ENCODE results near the gene NUCKS1.

DNA sequence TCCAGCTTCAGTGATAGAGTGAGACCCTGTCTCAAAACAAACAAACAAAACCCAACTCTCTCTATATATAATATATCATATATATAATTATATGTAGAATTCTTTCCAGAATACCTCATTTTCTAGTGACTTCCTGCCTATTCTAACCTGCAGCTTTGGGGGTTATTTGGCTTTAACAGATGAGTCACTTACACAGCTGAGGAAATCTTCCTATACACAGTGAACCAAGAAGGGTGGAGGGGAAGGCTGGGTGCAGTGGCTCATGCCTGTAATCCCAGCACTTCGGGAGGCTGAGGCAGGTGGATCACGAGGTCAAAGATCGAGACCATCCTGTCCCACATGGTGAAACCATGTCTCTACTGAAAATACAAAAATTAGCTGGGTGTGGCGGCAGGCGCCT lies 16.1 kb upstream of the NUCKS1 start:
- TF ChIP-seq EZH2phosphoT487 (IDR thresholded peaks at IDR 0.05; ENCODE audit: insufficient read depth, low read depth) (no peak), EZH2 (IDR thresholded peaks at IDR 0.05; ENCODE audit: insufficient read depth, poor library complexity, severe bottlenecking) (no peak)
